ENCODE results near the gene AATF. TPM values are rescaled to one million over a fixed set of nuclear protein-coding genes. Genes with fewer than 3 reads are reported as not detected.

AATF gene
- total RNA-seq, 2 experiments from 2014 or later: 40.3 to 40.8 TPM

DNA sequence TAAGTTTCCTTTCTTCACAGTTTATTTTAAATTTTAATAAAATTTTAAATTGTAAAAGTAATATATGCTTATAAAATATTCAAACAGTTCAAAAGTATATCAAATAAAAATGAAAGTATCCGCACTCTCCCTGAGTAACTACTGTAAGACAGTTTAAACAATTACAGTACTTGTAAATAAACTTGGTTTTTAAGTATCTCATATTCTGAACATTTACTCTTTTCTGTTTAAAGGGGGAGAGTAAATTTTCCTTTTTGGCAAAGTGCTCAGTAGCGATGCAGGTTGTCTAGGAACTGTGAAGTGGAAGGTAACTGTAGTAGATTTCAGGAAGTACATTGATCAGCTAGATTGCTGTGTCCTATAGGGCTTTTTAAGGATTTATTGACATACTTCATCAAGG is 28.8 kb downstream of the AATF start:
- Histone ChIP-seq H3K27ac (ENCODE audit: low read depth in 1 of 2, low read length in 2 of 2) (no peak overlapping the region), H3K27me3 (ENCODE audit: control insufficient read depth in 1 of 2, insufficient read depth in 2 of 2, low read length in 2 of 2) (no peaks in the 10 kb centered on the region), H3K4me3 (ENCODE audit: low read length) (no peak overlapping the region), H3K9me3 (ENCODE audit: control insufficient read depth in 1 of 2, insufficient read depth in 1 of 2, low read length in 2 of 2) (no peaks in the 10 kb centered on the region), H3K4me1 (ENCODE audit: insufficient read depth, low read length) (no peaks in the 10 kb centered on the region), H3K36me3 (ENCODE audit: insufficient read depth, low read length) (peaks cover 8% of the 10 kb centered on the region)
- CTCF ChIA-PET: no interaction called here
- POLR2A ChIA-PET: no interaction called here
- no peaks in the 10 kb centered on the region for H3K27me3 Mint-ChIP-seq
- TF ChIP-seq, protein P1, sequence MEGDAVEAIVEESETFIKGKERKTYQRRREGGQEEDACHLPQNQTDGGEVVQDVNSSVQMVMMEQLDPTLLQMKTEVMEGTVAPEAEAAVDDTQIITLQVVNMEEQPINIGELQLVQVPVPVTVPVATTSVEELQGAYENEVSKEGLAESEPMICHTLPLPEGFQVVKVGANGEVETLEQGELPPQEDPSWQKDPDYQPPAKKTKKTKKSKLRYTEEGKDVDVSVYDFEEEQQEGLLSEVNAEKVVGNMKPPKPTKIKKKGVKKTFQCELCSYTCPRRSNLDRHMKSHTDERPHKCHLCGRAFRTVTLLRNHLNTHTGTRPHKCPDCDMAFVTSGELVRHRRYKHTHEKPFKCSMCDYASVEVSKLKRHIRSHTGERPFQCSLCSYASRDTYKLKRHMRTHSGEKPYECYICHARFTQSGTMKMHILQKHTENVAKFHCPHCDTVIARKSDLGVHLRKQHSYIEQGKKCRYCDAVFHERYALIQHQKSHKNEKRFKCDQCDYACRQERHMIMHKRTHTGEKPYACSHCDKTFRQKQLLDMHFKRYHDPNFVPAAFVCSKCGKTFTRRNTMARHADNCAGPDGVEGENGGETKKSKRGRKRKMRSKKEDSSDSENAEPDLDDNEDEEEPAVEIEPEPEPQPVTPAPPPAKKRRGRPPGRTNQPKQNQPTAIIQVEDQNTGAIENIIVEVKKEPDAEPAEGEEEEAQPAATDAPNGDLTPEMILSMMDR (IDR thresholded peaks at IDR 0.05): no peak
- no peak overlapping the region for H3K4me3 Mint-ChIP-seq
- peaks cover 39% of the 10 kb centered on the region for H3K36me3 Mint-ChIP-seq (ENCODE audit: low read depth)
- intact Hi-C loops (cut with DNase I, micrococcal nuclease): no loop called here
- H3K4me1 Mint-ChIP-seq (ENCODE audit: low read depth): peaks cover 56% of the 10 kb centered on the region
- H3K9me3 Mint-ChIP-seq: no peaks in the 10 kb centered on the region
- DNase-seq (no peak), ATAC-seq (ENCODE audit: poor library complexity) (no peak)
- no peak overlapping the region for H3K27ac Mint-ChIP-seq

DNA sequence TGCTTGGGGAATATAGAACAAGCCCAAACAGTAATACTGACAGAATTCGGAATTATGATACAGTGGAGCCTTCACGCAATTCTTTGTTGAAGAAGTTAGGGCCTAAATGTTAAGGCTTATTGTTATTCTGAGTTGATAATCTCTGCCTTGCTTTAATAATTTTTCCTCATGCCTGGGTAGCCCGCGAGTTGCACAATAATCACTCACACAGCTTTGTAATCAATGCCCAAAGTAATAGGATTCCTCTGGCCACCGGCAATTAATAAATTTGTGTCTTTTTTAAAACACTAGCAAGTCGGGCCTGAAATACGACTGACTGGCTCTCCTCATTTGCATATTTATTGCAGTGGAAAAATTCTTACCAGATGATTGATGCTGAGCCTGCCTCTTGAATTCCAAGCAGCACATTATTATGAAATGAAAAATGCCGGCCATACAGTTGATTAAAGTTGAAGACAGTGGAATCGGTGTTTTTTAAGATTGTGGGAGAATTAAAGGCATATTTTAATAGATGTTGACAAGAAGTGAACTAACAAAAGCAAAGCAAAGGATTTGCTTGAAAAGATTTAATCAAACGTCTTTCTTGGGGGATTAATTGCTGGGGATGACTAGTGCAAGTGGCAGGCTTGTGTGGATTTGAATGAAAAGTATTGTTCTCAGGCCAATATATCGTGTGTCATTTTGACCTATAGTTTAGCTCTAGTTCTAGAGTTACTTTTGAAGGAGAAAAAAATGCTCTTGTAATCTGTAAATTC is 30.2 kb downstream of the AATF start:
- no peaks in the 10 kb centered on the region for H3K4me1 ChIP-seq (ENCODE audit: insufficient read depth, low read length)
- DNase-seq (no peak), ATAC-seq (ENCODE audit: poor library complexity) (no peak)
- H3K36me3 Mint-ChIP-seq (ENCODE audit: low read depth): peaks cover 40% of the 10 kb centered on the region
- ChIA-PET CTCF (no interaction called here), POLR2A (no interaction called here)
- no peak overlapping the region for H3K27ac ChIP-seq (ENCODE audit: low read depth in 1 of 2, low read length in 2 of 2)
- no peak overlapping the region for H3K4me3 ChIP-seq (ENCODE audit: low read length)
- H3K4me3 Mint-ChIP-seq: no peak overlapping the region
- TF ChIP-seq, protein P1 (IDR thresholded peaks at IDR 0.05): no peak
- peaks cover 14% of the 10 kb centered on the region for H3K36me3 ChIP-seq (ENCODE audit: insufficient read depth, low read length)
- H3K4me1 Mint-ChIP-seq (ENCODE audit: low read depth): peaks cover 45% of the 10 kb centered on the region
- intact Hi-C loops (cut with DNase I, micrococcal nuclease): no loop called here
- H3K27ac Mint-ChIP-seq: no peak overlapping the region
- H3K9me3 Mint-ChIP-seq: no peaks in the 10 kb centered on the region
- H3K27me3 ChIP-seq (ENCODE audit: control insufficient read depth in 1 of 2, insufficient read depth in 2 of 2, low read length in 2 of 2): no peaks in the 10 kb centered on the region
- no peaks in the 10 kb centered on the region for H3K27me3 Mint-ChIP-seq
- H3K9me3 ChIP-seq (ENCODE audit: control insufficient read depth in 1 of 2, insufficient read depth in 1 of 2, low read length in 2 of 2): no peaks in the 10 kb centered on the region

DNA sequence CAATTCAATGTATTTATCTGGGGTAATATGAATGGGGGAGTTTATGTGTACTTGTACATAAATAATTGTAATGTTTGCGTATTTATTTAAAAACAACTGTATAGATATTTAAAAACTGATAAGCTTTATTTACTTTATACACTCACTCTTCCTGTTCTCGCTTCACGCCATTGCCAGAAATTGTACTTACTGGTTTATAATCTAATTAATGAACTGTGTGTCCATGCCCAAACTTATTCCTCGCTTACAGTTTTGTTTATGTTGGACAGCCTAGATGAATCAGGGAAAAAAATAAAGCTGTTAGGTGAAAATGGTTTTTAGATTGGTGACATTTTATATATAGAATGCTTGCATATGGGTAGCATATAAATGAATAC is 30.8 kb downstream of the AATF start:
- intact Hi-C loops (cut with DNase I, micrococcal nuclease): no loop called here
- Histone ChIP-seq H3K4me1 (ENCODE audit: insufficient read depth, low read length) (no peaks in the 10 kb centered on the region), H3K4me3 (ENCODE audit: low read length) (no peak overlapping the region), H3K36me3 (ENCODE audit: insufficient read depth, low read length) (peaks cover 17% of the 10 kb centered on the region), H3K27ac (ENCODE audit: low read depth in 1 of 2, low read length in 2 of 2) (no peak overlapping the region), H3K27me3 (ENCODE audit: control insufficient read depth in 1 of 2, insufficient read depth in 2 of 2, low read length in 2 of 2) (no peaks in the 10 kb centered on the region), H3K9me3 (ENCODE audit: control insufficient read depth in 1 of 2, insufficient read depth in 1 of 2, low read length in 2 of 2) (no peaks in the 10 kb centered on the region)
- H3K4me3 Mint-ChIP-seq: no peak overlapping the region
- H3K27ac Mint-ChIP-seq: no peak overlapping the region
- CTCF ChIA-PET: no interaction called here
- peaks cover 45% of the 10 kb centered on the region for H3K4me1 Mint-ChIP-seq (ENCODE audit: low read depth)
- POLR2A ChIA-PET: no interaction called here
- H3K9me3 Mint-ChIP-seq: no peaks in the 10 kb centered on the region
- ATAC-seq (ENCODE audit: poor library complexity): no peak
- H3K27me3 Mint-ChIP-seq: no peaks in the 10 kb centered on the region
- TF ChIP-seq, protein P1 (IDR thresholded peaks at IDR 0.05): no peak
- H3K36me3 Mint-ChIP-seq (ENCODE audit: low read depth): peaks cover 45% of the 10 kb centered on the region
- no peak for DNase-seq
